ENCODE data around the gene WASHC4.
A peak's percentile ranks its signal among the peaks of the same experiment; 100 is the strongest.

Gene WASHC4

DNA sequence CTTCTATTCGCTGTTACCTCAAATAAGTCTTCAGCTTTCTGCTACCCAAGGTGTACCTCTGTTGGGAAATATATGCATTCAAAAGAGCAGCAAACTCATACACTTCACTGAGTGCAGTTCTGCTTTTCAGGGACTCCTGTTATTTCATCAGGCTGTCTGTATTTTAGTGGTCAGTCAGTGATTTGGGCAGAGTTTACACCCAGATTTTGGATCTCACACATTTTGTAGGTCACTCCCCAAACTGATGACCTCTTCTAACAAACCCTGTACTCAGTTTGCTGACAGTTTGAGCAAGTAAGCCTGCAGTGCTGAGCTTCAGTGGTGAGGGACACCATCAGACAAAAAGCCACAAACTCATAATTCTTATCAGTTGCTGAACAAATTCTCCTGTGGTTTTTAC lies 8.2 kb upstream of the WASHC4 start:
- intact Hi-C loops (cut with DNase I; ENCODE audit: low total_unique reads): no loop called here
- Histone ChIP-seq H3K4me1 (no peaks in the 10 kb centered on the region), H3K9me3 (peaks cover 0 to 6% (median 0%) of the 10 kb centered on the region in 3 donors), H3K4me3 (no peak overlapping the region), H3K36me3 (no peaks in the 10 kb centered on the region), H3K27ac (no peak overlapping the region), H3K27me3 (no peaks in the 10 kb centered on the region)
- DNase-seq: no peak
- TF ChIP-seq CTCF (IDR thresholded peaks at IDR 0.05): no peak

DNA sequence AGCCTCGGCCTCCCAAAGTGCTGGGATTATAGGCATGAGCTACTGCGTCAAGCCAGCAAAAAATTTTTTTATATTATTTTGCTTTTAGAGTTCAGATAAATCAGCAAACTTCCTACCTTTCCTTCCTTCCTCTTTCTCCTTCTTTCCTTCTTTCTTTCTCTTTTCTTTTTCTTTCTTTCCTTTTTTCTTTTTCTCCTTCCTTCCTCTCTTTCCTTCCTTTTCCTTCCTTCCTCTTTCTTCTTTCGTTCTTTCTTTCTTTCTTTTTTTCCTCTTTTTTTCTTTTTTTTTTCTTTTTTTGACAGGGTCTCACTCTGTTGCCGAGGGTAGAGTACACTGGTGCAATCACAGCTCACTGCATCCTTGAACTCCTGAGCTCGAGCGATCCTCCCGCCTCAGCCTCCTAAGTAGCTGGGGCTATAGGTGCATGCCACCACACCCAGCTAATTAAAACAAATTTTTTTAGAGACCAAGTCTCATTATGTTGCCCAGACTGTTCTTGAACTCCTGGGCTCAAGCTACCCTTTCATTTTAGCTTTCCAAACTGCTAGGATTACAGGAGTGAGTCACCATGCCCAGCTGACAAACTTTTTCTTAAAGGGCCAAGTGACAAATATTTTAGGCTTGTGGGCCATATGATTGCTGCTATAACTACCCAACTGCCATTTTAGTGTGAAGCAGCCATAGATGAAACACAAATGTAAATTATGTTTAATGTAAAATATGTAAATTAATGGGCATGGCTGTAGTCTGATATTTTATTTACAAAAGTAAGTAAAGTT lies 7.1 kb upstream of the WASHC4 start:
- DNase-seq: no peak
- no peaks in the 10 kb centered on the region for H3K36me3 ChIP-seq
- TF ChIP-seq CTCF (IDR thresholded peaks at IDR 0.05): no peak
- no peak overlapping the region for H3K4me3 ChIP-seq
- peaks cover 0 to 2% (median 0%) of the 10 kb centered on the region in 3 donors for H3K9me3 ChIP-seq
- H3K27ac ChIP-seq: no peak overlapping the region
- H3K4me1 ChIP-seq: no peaks in the 10 kb centered on the region
- no peaks in the 10 kb centered on the region for H3K27me3 ChIP-seq
- intact Hi-C loops (cut with DNase I; ENCODE audit: low total_unique reads): no loop called here

- Histone ChIP-seq H3K36me3 (no peaks in the 10 kb centered on the region), H3K4me3 (no peak overlapping the region), H3K4me1 (no peaks in the 10 kb centered on the region), H3K9me3 (no peaks in the 10 kb centered on the region), H3K27me3 (no peaks in the 10 kb centered on the region), H3K27ac (no peak overlapping the region)
- no peak for DNase-seq
- intact Hi-C loops (cut with DNase I; ENCODE audit: low total_unique reads): no loop called here
- peak in 1 of 2 experiments; percentile 16 for TF ChIP-seq CTCF (IDR thresholded peaks at IDR 0.05)
These were observed 6.5 kb upstream of the WASHC4 start for GRCh38 chr12:105100998-105101397.

GRCh38 chr12:105102673-105103072 lies 4.9 kb upstream of the WASHC4 start:
- intact Hi-C loops (cut with DNase I; ENCODE audit: low total_unique reads): no loop called here
- TF ChIP-seq CTCF (IDR thresholded peaks at IDR 0.05): no peak

DNA sequence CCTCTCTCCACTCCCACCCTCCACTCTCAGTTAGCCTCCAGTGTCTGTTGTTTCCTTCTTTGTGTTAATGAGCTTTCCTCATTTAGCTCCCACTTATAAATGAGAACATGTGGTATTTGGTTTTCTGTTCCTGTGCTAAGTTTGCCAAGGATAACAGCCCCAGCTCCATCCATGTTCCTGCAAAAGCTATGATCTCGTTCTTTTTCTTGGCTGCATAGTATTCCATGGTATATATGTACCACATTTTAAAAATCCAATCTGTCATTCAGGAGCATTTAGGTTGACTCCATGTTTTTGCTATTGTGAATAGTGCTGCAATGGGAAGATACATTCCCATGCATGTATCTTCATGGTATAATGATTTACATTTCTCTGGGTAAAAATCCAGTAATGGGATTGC lies 2.8 kb upstream of the WASHC4 start:
- Histone ChIP-seq H3K4me3 (no peak overlapping the region), H3K9me3 (no peaks in the 10 kb centered on the region), H3K27me3 (no peaks in the 10 kb centered on the region), H3K36me3 (no peaks in the 10 kb centered on the region), H3K27ac (no peak overlapping the region), H3K4me1 (peaks cover 0 to 21% (median 4%) of the 10 kb centered on the region in 4 donors)
- DNase-seq: no peak
- intact Hi-C loops (cut with DNase I; ENCODE audit: low total_unique reads): no loop called here
- TF ChIP-seq CTCF (IDR thresholded peaks at IDR 0.05): no peak

More at GRCh38 chr12:105102673-105103072, 4.9 kb upstream of the WASHC4 start:
- no peak for DNase-seq
- Histone ChIP-seq H3K4me3 (no peak overlapping the region), H3K27me3 (no peaks in the 10 kb centered on the region), H3K36me3 (no peaks in the 10 kb centered on the region), H3K27ac (no peak overlapping the region), H3K9me3 (no peaks in the 10 kb centered on the region), H3K4me1 (peaks cover 0 to 6% (median 0%) of the 10 kb centered on the region in 4 donors)

All from tibial artery (tissue), 4 donors.